K562 (cell line): ENCODE results near the gene LITAF. TPM values are rescaled to one million over a fixed set of nuclear protein-coding genes. Genes with fewer than 3 reads are reported as not detected.
A peak's percentile ranks its signal among the peaks of the same experiment; 100 is the strongest.

Experiments
- ATF7 ChIP-seq: fragments of 450-650 bp; IDR thresholded peaks from 2 replicates; pipeline ENCODE4 v1.7.1; 2014; ENCODE audit warnings: mild to moderate bottlenecking, moderate library complexity
- BRD9 ChIP-seq: fragments of 450-650 bp; IDR thresholded peaks from 2 replicates; pipeline ENCODE4 v1.6.1; 2018; ENCODE audit warnings: low read depth; ENCODE audit not compliant: partially characterized antibody
- FUS ChIP-seq: fragments of 200-400 bp; formaldehyde crosslinking; optimal IDR thresholded peaks from 2 replicates; pipeline ENCODE3; 2017; ENCODE audit warnings: low read depth, low read length
- HMG20B ChIP-seq: fragments of 250-450 bp; sonication (Bioruptor Pico); IDR thresholded peaks from 2 replicates; pipeline ENCODE4 v1.5.0; 2021; ENCODE audit warnings: mild to moderate bottlenecking
- HNRNPH1 ChIP-seq: fragments of 200-400 bp; formaldehyde crosslinking; optimal IDR thresholded peaks from 2 replicates; pipeline ENCODE3; 2017; ENCODE audit warnings: low read depth, mild to moderate bottlenecking, low read length, moderate library complexity
- KLF1 ChIP-seq: fragments of 450-650 bp; IDR thresholded peaks from 2 replicates; pipeline ENCODE4 v1.6.1; 2016; ENCODE audit warnings: missing genetic modification characterization, missing compliant biosample characterization
- SAP30 ChIP-seq: fragments of 200-600 bp; sonication (generic); IDR thresholded peaks from 2 replicates; pipeline ENCODE4 v1.6.1; 2012; ENCODE audit warnings: borderline replicate concordance, low read depth, mild to moderate bottlenecking, moderate library complexity, low read length, control low read depth, inconsistent platforms; ENCODE audit not compliant: insufficient read depth, poor library complexity, severe bottlenecking
- SIN3B ChIP-seq: fragments of 450-650 bp; IDR thresholded peaks from 2 replicates; pipeline ENCODE4 v1.6.1; 2017; ENCODE audit warnings: low read depth, mild to moderate bottlenecking, moderate library complexity
- SMAD2 ChIP-seq: fragments of 150-350 bp; IDR thresholded peaks from 2 replicates; pipeline ENCODE4 v1.6.1; 2014; ENCODE audit warnings: low read depth, mild to moderate bottlenecking, low read length
- YY1 ChIP-seq, 3 experiments: IDR thresholded peaks; 2 replicates each; pipeline ENCODE4 v1.6.1; 2011; ENCODE audit warnings: low read length in 2 of 3, mild to moderate bottlenecking in 2 of 3, moderate library complexity in 2 of 3, borderline replicate concordance in 1 of 3, control low read depth in 1 of 3, low read depth in 1 of 3; ENCODE audit not compliant: insufficient read depth in 3 of 3, insufficient replicate concordance in 2 of 3, control insufficient read depth in 1 of 3, insufficient read length in 1 of 3; ENCODE audit errors: extremely low read depth in 1 of 3
- ZFP1 ChIP-seq: fragments of 450-650 bp; formaldehyde crosslinking; IDR thresholded peaks from 2 replicates; pipeline ENCODE4 v1.4.0; 2020; ENCODE audit warnings: mild to moderate bottlenecking, mixed read lengths
- ZNF785 ChIP-seq: fragments of 250-450 bp; sonication (Bioruptor Pico); IDR thresholded peaks from 2 replicates; pipeline ENCODE4 v1.4.0; 2020; ENCODE audit warnings: mild to moderate bottlenecking
- polyA plus RNA-seq, 8 experiments: library from polyadenylated mRNA; depleted of rRNA in 4 of 8; stranded (reverse) in 5 of 8; unstranded in 3 of 8; fragments of >200 nt; fragmentation: Nextera tagmentation in 2 of 8; fragmentation: Illumina TruSeq in 1 of 8; extraction: Ambion mirVana in 2 of 8; extraction: Trizol in 1 of 8; gene quantifications; 2 replicates each; pipeline versions ENCODE4 v1.2.1 to v1.2.3, GENCODE V29; 2011 to 2014; ENCODE audit warnings: inconsistent platforms in 1 of 8, missing spikeins in 1 of 8
- total RNA-seq, 7 experiments: library from RNA; depleted of rRNA in 6 of 7; stranded (reverse); fragments of >200 nt in 6 of 7; fragmentation: Illumina TruSeq in 2 of 7; extraction: Trizol in 2 of 7; gene quantifications; 2 replicates each; pipeline versions ENCODE4 v1.2.1 to v1.2.3, GENCODE V29; 2011 to 2021; ENCODE audit warnings: low replicate concordance in 1 of 7
- TF ChIP-seq, protein P1 (sequence below): fragments of 250-450 bp; sonication (Bioruptor Pico); IDR thresholded peaks from 2 replicates; pipeline ENCODE4 v1.5.0; 2021
- TF ChIP-seq, protein P2 (sequence below): fragments of 450-650 bp; formaldehyde crosslinking; IDR thresholded peaks from 2 replicates; pipeline ENCODE4 v1.4.0; 2020; ENCODE audit warnings: mild to moderate bottlenecking, moderate library complexity
- TF ChIP-seq, protein P3 (sequence below): fragments of 450-650 bp; formaldehyde crosslinking; IDR thresholded peaks from 2 replicates; pipeline ENCODE4 v1.4.0; 2020; ENCODE audit warnings: mild to moderate bottlenecking, moderate library complexity
- TF ChIP-seq, protein P4 (sequence below), 2 experiments: fragments of 450-650 bp; IDR thresholded peaks; 2 replicates each; pipeline ENCODE4 v1.6.1; 2016
- TF ChIP-seq, protein P5 (sequence below): fragments of 200-400 bp; formaldehyde crosslinking; IDR thresholded peaks from 2 replicates; pipeline ENCODE4 v1.6.1; 2017; ENCODE audit warnings: mild to moderate bottlenecking, low read depth, low read length, moderate library complexity
- TF ChIP-seq, protein P6 (sequence below): fragments of 450-650 bp; IDR thresholded peaks from 2 replicates; pipeline ENCODE4 v1.6.1; 2018; ENCODE audit warnings: mild to moderate bottlenecking, low read depth; ENCODE audit not compliant: partially characterized antibody

LITAF gene
- total and polyA plus RNA-seq, 9 of the 15 experiments (the other 6 are each of a cell fraction or from before 2014, with no cell fraction given) = 4.1 to 17.8 (median 11.9) TPM

DNA sequence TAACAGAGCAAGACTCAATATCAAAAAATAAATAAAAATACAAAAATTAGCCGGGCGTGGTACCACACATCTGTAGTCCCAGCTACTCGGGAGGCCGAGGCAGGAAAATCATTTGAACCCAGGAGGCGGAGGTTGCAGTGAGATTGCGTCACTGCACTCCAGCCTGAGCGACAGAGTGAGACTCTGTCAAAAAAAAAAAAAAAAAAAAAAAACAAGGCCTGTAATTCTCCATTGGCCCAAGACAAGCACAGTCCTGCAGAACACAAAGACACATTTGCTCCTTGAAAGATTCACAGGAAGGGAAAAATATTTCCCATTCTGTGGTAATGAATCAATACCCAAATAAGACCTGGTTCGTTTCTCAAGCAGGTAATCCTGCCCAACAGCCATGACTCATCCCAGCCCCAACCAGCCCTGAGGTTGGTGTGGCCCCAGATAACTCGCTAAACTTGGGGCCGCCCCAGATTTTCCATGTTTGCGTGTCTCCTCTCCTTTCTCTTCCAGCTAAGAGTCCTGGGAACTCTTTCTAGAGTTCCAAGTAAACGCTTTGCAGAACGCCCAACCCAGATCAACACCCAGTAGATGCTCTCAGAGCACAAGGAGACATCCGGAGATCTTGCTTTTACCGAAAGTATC lies 41.2 kb upstream of the LITAF start (continued):
- TF ChIP-seq, protein P1, sequence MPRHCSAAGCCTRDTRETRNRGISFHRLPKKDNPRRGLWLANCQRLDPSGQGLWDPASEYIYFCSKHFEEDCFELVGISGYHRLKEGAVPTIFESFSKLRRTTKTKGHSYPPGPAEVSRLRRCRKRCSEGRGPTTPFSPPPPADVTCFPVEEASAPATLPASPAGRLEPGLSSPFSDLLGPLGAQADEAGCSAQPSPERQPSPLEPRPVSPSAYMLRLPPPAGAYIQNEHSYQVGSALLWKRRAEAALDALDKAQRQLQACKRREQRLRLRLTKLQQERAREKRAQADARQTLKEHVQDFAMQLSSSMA (CRISPR knock-in tag) = no peak
- no peak for TF ChIP-seq YY1 (IDR thresholded peaks at IDR 0.05; ENCODE audit: borderline replicate concordance in 1 of 3, control insufficient read depth in 1 of 3, extremely low read depth in 1 of 3, insufficient read depth in 3 of 3, insufficient read length in 1 of 3, insufficient replicate concordance in 2 of 3, low read depth in 1 of 3, low read length in 2 of 3)
- no peak for TF ChIP-seq HMG20B (CRISPR knock-in tag)
- no peak for TF ChIP-seq SAP30
- no peak for TF ChIP-seq KLF1
- TF ChIP-seq, protein P2, sequence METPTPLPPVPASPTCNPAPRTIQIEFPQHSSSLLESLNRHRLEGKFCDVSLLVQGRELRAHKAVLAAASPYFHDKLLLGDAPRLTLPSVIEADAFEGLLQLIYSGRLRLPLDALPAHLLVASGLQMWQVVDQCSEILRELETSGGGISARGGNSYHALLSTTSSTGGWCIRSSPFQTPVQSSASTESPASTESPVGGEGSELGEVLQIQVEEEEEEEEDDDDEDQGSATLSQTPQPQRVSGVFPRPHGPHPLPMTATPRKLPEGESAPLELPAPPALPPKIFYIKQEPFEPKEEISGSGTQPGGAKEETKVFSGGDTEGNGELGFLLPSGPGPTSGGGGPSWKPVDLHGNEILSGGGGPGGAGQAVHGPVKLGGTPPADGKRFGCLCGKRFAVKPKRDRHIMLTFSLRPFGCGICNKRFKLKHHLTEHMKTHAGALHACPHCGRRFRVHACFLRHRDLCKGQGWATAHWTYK = no peak
- TF ChIP-seq ZNF785 = no peak
- TF ChIP-seq, protein P3, sequence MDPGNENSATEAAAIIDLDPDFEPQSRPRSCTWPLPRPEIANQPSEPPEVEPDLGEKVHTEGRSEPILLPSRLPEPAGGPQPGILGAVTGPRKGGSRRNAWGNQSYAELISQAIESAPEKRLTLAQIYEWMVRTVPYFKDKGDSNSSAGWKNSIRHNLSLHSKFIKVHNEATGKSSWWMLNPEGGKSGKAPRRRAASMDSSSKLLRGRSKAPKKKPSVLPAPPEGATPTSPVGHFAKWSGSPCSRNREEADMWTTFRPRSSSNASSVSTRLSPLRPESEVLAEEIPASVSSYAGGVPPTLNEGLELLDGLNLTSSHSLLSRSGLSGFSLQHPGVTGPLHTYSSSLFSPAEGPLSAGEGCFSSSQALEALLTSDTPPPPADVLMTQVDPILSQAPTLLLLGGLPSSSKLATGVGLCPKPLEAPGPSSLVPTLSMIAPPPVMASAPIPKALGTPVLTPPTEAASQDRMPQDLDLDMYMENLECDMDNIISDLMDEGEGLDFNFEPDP (CRISPR knock-in tag) = no peak
- no peak for TF ChIP-seq FUS
- TF ChIP-seq SIN3B = no peak
- peak; percentile 94 for TF ChIP-seq BRD9
- TF ChIP-seq, protein P4, sequence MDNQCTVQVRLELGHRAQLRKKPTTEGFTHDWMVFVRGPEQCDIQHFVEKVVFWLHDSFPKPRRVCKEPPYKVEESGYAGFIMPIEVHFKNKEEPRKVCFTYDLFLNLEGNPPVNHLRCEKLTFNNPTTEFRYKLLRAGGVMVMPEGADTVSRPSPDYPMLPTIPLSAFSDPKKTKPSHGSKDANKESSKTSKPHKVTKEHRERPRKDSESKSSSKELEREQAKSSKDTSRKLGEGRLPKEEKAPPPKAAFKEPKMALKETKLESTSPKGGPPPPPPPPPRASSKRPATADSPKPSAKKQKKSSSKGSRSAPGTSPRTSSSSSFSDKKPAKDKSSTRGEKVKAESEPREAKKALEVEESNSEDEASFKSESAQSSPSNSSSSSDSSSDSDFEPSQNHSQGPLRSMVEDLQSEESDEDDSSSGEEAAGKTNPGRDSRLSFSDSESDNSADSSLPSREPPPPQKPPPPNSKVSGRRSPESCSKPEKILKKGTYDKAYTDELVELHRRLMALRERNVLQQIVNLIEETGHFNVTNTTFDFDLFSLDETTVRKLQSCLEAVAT (IDR thresholded peaks at IDR 0.05) = no peak
- TF ChIP-seq, protein P5, sequence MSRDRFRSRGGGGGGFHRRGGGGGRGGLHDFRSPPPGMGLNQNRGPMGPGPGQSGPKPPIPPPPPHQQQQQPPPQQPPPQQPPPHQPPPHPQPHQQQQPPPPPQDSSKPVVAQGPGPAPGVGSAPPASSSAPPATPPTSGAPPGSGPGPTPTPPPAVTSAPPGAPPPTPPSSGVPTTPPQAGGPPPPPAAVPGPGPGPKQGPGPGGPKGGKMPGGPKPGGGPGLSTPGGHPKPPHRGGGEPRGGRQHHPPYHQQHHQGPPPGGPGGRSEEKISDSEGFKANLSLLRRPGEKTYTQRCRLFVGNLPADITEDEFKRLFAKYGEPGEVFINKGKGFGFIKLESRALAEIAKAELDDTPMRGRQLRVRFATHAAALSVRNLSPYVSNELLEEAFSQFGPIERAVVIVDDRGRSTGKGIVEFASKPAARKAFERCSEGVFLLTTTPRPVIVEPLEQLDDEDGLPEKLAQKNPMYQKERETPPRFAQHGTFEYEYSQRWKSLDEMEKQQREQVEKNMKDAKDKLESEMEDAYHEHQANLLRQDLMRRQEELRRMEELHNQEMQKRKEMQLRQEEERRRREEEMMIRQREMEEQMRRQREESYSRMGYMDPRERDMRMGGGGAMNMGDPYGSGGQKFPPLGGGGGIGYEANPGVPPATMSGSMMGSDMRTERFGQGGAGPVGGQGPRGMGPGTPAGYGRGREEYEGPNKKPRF = no peak
- no peak for TF ChIP-seq ZFP1
- no peak for TF ChIP-seq HNRNPH1
- peak; percentile 89 for TF ChIP-seq ATF7
- no peak for TF ChIP-seq SMAD2
- TF ChIP-seq, protein P6, sequence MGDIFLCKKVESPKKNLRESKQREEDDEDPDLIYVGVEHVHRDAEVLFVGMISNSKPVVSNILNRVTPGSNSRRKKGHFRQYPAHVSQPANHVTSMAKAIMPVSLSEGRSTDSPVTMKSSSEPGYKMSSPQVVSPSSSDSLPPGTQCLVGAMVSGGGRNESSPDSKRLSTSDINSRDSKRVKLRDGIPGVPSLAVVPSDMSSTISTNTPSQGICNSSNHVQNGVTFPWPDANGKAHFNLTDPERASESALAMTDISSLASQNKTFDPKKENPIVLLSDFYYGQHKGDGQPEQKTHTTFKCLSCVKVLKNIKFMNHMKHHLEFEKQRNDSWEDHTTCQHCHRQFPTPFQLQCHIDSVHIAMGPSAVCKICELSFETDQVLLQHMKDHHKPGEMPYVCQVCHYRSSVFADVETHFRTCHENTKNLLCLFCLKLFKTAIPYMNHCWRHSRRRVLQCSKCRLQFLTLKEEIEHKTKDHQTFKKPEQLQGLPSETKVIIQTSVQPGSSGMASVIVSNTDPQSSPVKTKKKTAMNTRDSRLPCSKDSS = no peak
